ENCODE measurements around the gene AVEN.

AVEN gene

DNA sequence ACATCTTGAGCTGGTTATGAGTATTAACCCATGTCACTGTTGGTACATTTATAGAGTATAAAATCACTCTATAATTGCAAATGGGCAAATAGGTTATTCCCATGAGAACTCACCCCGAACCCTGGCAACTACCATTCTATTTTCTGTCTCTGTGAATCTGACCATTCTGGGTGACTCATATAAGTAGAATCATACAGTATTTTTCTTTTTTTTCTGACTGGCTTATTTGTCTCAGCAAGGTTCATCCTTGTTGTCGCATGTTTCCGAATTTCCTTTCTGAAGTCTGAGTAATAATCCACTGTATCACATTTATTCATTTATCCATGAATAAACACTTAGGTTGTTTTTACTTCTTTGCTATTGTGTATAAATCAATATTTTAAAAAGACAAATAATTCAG, 130.6 kb downstream of the AVEN start:
- DNase-seq, result no peak

DNA sequence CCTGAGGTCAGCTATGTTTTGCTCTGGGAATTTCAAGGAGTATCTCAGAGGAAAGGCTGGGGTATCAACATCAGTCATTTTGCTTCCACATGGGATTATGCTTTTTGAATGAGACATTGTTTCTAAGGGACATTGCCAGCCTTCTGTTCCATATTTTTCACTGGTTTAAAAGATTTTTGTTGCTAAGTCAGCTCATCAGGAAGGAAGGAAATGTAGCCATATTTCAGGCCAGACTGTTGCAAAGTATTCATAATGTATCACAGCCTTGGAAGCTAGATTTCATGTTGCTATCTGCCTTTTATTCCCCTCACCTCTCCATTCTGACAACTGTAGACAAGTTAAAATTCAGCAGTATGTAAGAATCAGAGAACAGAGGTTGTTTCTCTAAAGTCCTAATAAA, 131.7 kb downstream of the AVEN start:
- no peak for DNase-seq

DNA sequence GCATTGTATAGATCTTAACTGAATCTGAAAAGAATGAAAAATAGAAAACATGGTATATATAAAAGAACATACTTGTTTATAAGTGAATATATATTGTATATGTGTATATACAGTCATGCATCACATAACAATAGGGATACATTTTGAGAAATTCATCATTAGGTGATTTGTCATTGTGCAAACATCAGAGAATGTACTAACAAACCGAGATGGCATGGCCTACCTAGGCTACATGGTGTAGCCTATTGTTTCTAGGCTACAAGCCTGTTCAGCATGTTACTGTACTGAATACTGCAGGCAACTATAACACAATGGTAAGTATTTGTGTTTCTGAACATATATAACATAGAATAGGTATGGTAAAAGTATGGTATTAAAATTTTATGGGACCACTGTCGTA, 135.3 kb downstream of the AVEN start:
- DNase-seq, result no peak

DNA sequence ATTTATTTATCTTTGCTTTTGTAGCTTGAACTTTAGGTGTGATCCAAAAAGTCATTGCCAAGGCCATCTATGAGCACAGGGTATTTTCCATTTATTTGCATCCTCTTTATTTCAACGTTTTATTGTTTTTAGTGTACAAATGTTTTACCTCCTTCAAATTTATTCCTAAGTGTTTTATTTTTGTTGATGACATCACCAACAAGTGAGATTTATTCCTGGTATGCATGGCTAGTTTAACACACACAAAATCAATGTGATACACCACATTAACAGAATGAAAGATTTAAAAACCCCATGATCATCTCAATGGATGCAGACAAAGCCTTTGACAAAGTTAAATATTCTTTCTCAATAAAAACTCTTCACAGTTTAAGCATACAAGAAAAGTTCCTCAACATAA, 137.0 kb downstream of the AVEN start:
- no peak for DNase-seq

DNA sequence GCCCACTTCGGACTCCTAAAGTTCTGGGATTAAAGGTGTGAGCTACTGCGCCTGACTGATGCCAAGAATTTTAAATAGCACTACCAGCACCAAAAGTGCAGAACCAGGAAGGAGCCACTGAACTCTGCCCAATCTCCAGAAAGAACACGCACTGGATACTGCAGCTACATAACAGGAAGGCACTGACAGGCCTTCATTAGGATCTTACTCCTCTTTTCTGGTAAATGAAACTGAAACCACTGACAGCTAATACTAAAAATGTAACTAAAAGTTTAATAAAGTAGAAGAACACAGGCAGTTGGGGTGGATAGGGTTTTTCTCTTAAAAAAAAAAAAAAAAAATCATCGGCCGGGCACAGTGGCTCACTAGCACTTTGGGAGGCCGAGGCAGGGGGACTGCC, 144.8 kb downstream of the AVEN start:
- no peak for DNase-seq

DNA sequence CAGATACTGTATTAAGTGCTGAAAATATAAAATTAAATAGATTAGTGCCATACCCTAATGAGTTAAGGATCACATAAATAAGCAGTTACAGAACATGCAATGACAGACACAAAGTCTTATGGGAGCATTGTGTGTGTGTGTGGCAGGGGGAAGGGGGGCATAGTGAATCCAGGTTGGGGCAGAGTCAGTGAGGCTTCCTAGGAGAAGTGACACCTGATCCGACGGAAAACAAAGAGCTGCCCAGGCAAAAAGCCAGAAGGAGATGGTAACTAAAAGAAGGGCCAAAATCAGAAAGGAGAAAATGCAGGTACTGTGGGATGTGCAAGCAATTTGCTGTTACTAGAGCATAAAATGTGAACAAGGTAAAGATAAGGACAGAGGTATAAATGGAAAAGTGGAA, 150.8 kb downstream of the AVEN start:
- DNase-seq, result no peak

DNA sequence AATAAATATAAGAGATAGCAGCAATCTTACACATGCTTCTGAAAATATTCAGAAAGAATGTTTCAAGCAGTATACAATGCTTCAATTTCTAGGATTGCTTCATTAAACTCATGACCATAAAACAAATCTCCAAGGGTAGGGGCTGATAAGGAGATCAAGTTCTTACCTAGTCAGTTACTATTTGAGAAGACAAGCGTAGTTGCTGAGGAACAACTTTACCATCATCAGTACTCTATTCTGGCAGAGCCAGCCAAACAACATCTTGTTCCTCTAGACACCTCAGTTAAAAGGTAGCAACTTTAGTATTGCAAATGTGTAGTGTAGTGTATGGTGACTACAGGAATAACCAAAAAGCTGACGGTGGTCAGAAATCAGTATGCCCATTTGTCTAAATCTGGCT, 156.1 kb downstream of the AVEN start:
- no peak for DNase-seq

DNA sequence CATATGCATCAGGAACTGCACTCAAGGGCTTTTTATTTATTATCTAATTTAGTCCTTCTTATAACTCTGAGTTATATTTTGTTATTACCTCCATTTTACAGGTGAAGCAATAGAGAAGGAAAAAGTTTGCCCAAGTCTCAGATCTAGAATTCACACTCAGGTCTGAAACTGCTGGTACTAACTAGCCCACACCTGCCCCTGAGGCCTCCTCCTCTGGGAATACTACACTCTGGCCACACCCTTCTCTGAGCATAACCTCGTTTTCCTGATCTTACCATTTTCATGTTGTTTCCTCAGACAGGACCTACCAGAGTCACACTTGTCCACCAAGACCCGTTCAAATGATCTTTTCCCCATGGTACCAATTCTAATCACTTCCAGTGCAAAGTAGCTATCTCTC, 164.8 kb downstream of the AVEN start:
- no peak for DNase-seq

DNA sequence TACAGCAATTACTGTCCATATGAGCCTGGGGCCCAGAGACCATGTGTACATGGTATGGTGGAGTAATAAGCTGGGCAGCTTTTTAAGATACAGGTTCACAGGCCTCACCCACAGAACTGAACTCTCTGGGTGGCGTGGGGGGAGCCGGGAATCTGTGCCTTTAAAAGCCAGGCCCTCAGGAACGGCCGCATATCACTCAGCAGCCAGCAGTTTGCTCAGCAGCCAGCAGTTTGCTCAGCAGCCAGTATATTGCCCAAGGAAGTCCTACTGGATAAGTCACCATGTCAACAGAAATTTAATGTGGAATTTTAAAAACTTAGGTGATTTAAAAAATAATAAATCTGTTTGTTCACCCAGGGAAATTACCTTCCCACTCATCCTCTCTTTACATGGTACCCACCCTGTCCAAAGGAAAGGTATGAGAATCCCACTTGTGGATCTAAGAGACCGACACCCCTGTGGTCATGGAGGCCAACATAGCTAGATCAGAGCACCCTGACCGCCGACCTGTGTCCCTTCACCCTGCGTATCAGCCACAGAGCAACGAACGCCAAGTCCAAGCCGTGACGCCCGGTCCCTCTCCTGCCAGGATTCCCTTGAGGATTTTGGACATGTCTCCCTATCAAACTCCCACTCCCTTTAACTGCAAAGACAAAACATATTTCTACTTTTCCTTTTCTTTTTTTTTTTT, 166.4 kb downstream of the AVEN start:
- no peak for DNase-seq

DNA sequence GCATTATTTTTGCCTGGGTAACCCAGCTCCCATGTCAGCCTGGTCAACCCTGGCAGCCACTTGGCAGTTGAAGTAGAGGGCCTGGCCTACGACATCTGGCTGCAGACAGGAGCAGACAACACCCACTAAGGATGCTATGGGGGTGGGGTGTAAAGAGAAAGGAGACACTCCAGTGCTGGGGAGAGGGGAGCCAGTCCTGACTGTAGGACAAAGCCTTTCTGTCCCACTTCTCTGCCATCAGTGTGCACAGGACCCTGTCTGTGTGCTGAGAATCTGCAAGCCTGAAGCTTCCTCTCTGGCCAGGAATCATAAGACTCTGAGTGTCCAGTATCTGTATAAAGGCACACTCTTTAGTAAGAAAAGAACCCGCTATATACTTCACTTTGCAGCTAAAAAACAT, 167.0 kb downstream of the AVEN start:
- no peak for DNase-seq

DNA sequence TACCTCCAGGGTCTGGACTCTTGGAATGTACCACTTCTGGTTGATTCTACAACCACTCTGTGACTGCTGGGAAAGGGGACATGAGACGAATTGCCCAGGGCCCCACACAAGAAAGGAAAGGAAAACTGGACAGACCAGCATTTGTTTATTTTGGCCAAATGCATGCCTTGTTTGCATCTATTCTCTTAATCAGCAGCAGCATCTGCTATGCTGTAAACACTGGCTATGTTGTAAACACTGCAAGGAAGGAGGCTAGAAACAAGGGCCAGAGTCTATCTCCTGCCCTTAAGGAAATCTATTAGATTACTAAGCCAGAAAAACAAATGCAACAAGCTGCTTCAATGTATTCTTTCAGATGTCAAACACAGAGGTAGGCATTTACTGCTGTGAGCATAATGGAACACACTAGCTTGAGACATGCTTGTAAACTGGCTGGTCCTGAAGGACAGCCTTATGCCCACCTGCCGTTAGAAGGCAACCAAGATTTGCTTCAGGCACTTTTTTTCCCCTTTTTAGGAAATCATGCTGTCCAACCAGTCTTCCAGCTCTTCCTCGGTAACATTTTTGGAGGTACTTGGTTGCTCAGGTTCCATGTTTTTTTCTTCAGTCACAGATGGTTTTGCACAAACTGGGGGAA, 172.8 kb downstream of the AVEN start:
- DNase-seq, result no peak

DNA sequence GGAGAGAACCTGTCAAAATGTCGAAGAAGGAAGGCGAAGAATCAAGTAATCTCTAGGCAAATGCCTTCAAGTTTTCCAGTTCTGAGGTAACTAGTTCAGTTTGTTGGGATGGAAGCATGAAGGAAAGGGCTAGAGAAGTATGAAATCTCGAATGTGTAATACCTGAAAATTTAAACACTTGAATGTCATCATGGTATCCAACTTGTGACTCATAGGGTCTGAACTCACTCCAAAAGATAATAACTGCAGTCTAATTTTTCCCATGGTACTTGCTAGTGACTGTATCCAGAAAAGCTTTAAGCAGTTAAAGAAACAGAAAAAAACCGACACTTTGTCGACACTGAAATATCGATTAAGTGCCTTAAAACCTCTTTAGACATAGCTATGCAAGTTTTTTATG, 173.6 kb downstream of the AVEN start:
- no peak for DNase-seq

DNA sequence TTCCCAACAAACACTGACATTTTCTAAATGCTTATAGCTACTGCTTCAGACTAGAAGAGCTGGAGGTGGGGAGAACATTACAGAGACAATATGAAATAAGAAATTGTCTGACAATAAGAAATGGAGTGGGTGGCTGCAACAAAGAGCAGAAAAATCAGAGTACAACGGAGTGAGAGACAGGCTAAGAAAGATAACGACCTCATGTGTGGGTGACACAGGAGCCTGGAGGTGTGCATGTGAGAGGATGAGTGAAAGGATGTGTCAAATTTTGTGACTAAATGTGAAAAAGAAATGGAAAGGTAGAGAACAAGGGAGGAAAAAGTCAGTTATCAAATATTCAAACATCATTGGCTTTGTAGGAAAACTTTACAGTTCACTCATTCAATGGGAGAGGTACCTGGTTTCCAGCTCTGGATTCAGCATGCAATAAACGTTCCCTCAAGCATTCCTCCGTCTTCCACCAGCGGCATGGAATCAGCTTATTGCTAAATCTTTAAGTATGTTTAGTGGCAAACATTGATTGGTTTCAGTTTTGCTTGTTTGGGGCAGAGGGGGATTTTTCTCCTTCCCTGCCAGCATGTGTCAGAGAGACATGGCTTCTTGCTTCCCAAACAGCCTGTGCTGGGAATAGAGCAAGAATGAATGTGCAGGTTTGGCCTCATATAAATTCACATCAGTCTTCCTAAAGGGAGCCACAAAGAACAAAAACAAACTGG, 174.5 kb downstream of the AVEN start:
- no peak for DNase-seq

DNA sequence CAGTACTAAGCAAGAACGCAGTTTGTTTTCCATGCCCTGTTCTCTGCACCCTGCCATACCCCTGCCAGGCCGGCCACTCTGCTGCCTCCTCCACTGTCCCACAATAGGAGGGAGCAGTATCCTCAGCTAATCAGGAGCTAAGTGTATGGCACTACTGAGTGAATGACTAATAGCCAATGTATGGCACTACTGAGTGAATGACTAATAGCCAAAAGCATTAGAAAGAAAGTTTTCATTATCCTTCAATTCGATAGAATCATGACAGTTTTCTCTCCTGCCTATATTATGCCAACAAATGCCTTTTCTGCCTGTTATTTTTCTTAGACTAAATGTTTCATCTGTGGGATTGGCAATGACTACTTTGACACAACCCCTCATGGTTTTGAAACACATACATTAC, 178.2 kb downstream of the AVEN start:
- DNase-seq, result peak; percentile 18

DNA sequence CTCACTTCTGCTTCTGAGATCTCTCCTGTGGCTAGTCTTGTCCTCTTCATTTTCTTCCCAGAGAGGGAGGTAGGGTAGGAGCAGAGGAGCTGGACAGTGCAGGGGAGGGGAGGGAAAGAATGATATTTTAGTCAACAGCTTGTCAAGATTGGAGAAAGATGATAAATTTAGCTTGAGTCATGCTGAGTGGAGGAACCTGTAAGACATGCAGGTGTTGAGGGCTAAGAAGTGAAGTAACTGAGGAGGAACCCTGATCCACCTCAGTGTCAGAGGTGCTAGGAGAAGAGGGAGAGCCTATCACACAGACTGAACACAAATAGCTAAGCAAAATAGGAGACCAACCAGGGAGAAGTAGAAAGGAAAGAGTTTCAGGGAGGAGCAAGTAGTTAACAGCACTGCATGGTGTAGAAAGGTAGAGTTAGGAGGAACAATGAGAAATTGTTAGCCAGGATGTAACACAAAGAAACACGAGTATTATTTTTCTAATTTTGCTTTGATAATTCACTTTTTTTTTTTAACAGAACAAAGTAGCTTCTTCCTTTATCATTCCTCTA, 178.9 kb downstream of the AVEN start:
- no peak for DNase-seq

DNA sequence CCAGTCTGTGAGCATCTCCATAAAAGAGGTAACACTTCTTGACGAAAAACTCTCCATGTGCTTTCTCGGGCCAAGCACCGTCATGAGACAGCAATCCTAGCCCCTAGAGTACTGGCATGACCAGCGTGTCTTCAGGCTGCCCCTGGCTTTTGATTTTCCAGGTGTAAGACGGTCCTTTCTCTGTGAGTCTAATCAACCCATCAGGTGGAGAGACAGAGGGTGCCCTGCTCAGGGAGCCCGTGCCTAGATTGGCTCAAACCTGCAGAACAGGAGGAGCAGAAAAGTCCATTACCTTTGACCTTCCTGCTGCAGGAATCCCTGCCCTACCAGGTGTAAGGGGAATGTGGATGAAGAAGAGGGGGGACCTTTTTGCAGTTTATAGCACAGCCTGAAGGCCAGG, 180.2 kb downstream of the AVEN start:
- DNase-seq, result no peak

DNA sequence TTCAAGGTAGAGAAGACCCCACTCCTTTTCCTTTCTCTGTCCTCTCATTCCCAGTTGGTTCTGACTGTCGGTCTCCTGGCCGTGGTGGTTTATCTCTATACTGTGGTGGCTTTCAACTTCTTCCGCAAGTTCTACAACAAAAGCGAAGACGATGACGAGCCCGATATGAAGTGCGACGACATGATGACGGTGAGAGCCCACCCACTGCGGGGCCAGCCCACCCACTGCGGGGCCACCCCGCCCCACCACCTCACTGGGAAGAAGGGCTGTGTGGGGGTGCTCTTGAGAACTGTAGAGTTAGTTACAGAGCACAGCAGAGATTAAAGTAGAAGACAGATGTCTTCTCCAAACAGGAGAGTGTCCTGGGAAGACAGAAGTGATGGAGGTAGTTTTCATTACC, 181.3 kb downstream of the AVEN start:
- DNase-seq, result no peak

DNA sequence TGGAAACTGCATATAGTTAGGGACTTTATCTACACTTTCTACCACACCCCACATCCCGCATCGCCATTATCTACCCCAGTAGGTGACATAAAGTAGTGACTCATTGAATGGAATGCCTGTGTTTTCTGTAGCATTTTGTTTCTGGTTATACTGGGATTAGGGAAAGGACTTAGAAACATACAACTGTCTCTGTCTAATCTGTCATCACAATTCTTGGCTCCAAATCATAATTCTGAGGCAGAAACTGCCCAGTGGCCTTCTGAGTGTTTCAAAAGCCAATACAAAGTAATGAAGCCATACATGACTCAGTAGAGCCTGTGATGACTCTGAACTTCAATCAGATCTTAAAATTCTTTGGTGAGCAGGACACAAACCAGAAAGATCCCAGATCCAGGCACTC, 186.4 kb downstream of the AVEN start:
- DNase-seq, result peak; percentile 16

DNA sequence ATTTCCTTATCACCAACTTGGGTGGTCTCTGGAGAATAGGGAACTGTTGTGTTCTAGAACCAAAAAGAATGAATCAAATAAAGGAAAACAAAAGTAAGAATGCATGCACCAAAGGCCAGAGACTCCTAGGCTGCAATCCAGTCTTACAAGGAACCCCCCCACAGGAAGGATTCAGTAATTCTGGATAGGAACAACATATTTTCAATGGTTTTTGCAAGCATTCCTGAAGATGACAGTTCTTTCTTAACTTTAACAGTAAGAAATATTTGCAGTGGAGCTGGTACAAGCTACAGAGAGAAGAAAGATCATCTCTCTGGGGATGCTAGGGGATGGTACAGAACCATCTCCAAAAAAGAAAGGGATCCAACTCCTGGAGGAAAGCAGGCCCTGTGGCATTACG, 186.9 kb downstream of the AVEN start:
- DNase-seq, result no peak

DNA sequence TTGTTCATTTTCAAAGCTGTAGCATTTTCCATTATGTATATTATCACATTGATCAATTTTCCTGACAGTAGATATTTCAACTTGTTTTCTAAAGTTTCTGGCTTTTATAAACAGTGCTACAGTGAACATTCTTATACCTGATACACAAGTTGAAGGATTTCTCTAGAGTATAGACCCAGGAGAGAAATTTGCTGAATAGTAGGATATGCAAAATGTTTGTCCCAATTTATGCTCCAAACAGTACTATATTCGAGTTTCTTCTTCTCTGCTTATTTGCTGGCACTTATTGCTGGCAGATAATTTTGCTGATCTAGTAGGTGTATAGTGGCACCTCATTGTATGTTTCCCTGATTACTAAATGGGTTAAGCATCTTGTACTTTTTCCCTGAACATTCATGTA, 187.9 kb downstream of the AVEN start:
- DNase-seq, result no peak

DNA sequence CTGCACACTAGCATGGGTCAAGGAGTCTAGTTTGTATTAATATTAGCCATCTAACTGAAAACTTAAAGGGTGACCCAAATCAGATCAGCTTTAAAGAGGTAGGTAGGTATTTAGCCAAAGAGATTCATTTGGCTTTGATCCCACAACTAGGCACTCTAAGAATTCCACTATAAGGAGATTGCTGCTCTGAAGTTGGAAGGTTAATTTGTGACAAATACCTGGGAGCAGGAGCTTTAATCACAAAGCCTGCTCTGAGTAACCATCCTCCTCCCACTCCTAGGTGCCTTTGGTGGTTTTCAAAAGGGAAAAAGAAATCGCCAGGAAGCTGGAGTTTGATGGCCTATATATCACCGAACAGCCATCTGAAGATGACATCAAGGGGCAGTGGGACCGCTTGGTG, 191.0 kb downstream of the AVEN start:
- no peak for DNase-seq

DNA sequence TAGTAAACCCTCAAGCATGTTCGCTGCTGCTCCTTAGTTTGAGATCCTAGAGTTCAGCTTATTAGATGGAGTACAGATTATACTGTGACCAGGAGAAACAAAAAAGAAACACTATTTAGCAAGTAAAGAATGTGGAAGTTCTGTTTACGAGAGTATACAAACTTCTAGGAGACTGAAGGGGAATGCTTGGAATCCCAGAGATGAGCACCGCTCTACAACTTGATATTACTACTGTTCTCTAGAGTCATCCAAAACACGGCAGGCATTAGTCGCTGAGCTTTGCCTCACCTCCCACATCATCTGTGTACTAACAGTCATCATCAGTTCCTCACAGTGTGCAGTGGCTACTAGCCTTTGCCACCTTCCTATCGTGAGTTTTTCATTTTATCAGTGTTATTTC, 192.1 kb downstream of the AVEN start:
- DNase-seq, result no peak

DNA sequence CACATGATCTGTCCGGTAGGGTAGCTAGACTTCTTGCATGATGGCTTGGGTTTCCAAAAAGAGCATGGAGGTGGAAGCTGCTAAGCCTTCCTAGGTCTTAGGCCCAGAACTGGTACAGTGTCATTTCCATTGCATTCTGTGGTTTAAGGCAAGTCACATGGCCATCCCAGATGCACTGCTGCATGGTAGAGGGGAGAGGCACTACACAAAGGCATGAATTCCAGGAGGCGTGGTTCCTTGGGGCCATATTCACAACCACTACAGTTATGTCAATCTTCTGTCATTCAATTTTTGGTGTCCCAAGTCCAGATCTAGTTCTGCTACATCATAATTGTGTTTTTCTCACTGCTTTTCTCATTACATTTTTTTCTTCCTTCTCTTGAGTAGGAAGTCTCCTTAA, 192.9 kb downstream of the AVEN start:
- DNase-seq, result no peak

DNA sequence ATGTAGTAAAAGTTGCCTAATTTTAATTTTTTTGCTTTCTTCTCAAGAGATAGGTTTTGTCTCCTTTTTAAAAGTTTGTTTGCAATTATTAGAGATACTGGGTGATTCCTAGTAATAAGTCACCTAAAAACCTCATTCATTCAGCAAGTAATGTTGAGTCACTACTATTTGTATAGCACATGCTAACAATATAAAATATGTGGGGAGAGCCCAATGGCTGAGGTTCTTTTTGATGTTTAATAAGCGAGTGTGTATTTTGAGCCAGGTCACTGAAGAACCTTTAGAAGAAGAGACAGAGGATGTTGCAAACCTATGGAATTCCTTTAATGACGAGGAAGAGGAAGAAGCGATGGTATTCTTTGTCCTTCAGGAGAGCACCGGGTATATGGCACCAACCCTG, 194.4 kb downstream of the AVEN start:
- no peak for DNase-seq

Measured in amniotic stem cell (primary cell).